Measurements from ENCODE around the gene GAB2. TPM values are rescaled to one million over a fixed set of nuclear protein-coding genes. Genes with fewer than 3 reads are reported as not detected.
A peak's percentile ranks its signal among the peaks of the same experiment; 100 is the strongest.

GAB2 gene
- total RNA-seq, 5 donors from 2014 or later (not counting 1 experiment from before 2014, with no cell fraction given) = 5.4 to 17.2 (median 8.8) TPM

DNA sequence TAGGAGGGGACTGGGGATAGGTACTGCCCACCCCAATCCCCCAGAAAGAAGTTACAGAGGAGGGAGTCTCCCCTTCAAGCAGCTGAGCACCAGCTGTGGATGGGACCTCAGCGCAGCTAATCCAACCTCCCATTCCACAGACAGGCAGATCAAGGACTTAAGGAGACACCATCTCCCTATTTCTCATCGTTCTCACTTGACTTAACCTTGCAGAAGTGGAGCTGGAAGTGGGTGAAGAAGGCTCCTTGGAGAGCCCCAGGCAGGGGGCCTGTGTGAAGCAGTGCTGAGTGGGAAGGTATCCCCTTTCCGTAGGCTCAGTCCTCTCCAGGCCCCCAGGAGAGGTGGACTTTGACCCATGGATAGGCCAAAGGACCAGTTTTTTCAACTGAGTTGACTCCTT, 201.6 kb downstream of the GAB2 start:
- H3K9me3 Mint-ChIP-seq = no peaks in the 10 kb centered on the region
- Histone ChIP-seq H3K27me3 (replicated peaks in 1 of 2; ENCODE audit: control insufficient read depth in 2 of 2, extremely low read depth in 1 of 2, insufficient read depth in 2 of 2, low read length in 1 of 2) (no peaks in the 10 kb centered on the region), H3K27ac (ENCODE audit: low read length) (no peak overlapping the region), H3K4me3 (ENCODE audit: control insufficient read depth in 1 of 2, extremely low read depth in 1 of 2, low read length in 1 of 2) (no peak overlapping the region), H3K4me1 (ENCODE audit: control insufficient read depth in 1 of 2, extremely low read depth in 1 of 2, insufficient read depth in 2 of 2, low read length in 2 of 2) (peaks cover 0 to 5% of the 10 kb centered on the region in 2 experiments), H3K36me3 (ENCODE audit: control insufficient read depth in 2 of 2, extremely low read depth in 1 of 2, insufficient read depth in 1 of 2, low read length in 1 of 2) (peaks cover 0 to 9% of the 10 kb centered on the region in 2 donors), H3K9me3 (no peaks in the 10 kb centered on the region)
- ChIA-PET POLR2A (no interaction called here), CTCF (interaction anchor here in 1 of 2 donors (0.6 kb wide), 1 partner anchor 168 kb away, joined by 3 read pairs; no protein-coding TSS in a partner anchor)
- ATAC-seq (replicated peaks in 1 of 4) (no peak), DNase-seq (no peak)
- H3K27ac Mint-ChIP-seq = no peak overlapping the region
- peaks cover 47% of the 10 kb centered on the region for H3K36me3 Mint-ChIP-seq
- H3K4me1 Mint-ChIP-seq = peaks cover 10 to 38% (median 14%) of the 10 kb centered on the region in 3 donors
- no peaks in the 10 kb centered on the region for H3K27me3 Mint-ChIP-seq
- 100% methylated on average over 1 of the region's 3 CpGs for WGBS (ENCODE audit: insufficient coverage)
- no peak overlapping the region for H3K4me3 Mint-ChIP-seq

DNA sequence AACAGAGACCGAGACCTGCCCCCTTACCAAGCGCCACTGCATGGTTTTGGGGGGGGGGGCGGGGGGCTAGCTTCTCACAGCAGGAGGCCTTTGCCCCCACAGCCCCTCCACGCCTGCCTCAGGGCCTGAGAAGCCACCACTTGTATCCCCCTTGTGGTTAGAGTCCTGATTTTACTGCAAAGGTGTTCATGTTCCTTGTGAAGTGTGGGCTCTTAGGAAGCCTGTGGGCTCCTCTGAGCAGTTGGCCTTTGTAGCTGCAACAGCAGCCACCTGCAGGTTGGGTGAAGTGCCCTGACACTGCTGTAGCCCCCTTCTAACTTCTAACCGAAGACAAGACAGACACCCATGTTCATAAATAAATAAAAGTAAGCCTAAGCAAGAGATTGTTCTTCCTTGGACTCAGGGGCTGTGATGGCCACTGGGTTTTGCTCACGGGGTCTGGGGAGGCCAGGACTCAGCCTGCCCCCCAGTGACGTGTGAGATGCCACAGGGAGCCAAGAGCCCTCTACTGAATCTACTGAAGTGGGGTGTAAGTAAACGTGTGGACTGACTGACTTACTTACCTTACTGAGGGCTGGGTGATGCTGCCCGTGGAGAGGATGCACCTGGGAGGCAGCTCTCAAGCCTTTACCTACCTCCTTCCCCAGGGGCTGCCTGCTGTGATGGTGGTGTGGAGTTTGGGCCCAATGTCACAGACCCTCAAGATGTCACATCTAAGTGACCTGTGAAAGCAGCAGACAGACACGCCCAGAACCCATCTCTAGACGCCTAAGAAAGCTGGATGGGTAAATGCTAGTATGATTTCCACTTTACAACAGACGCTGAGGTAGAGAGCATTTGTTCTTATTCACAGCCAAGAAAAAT, 203.1 kb downstream of the GAB2 start:
- Mint-ChIP-seq H3K27me3 (no peaks in the 10 kb centered on the region), H3K36me3 (peaks cover 55% of the 10 kb centered on the region), H3K4me3 (no peak overlapping the region), H3K4me1 (peaks cover 11 to 36% (median 14%) of the 10 kb centered on the region in 3 donors), H3K27ac (no peak overlapping the region), H3K9me3 (no peaks in the 10 kb centered on the region)
- ATAC-seq (replicated peaks in 1 of 4) = no peak
- Histone ChIP-seq H3K4me1 (ENCODE audit: control insufficient read depth in 1 of 2, extremely low read depth in 1 of 2, insufficient read depth in 2 of 2, low read length in 2 of 2) (peaks cover 0 to 5% of the 10 kb centered on the region in 2 experiments), H3K27me3 (replicated peaks in 1 of 2; ENCODE audit: control insufficient read depth in 2 of 2, extremely low read depth in 1 of 2, insufficient read depth in 2 of 2, low read length in 1 of 2) (no peaks in the 10 kb centered on the region), H3K4me3 (ENCODE audit: control insufficient read depth in 1 of 2, extremely low read depth in 1 of 2, low read length in 1 of 2) (no peak overlapping the region), H3K9me3 (no peaks in the 10 kb centered on the region), H3K27ac (ENCODE audit: low read length) (no peak overlapping the region), H3K36me3 (ENCODE audit: control insufficient read depth in 2 of 2, extremely low read depth in 1 of 2, insufficient read depth in 1 of 2, low read length in 1 of 2) (peaks cover under 1 to 21% of the 10 kb centered on the region in 2 donors)
- ChIA-PET POLR2A (interaction anchor here in 1 of 2 donors (0.6 kb wide), 1 partner anchor 27 kb away, joined by 4 read pairs; no protein-coding TSS in a partner anchor), CTCF (no interaction called here)
- peak in 1 of 35 experiments; percentile 5 for DNase-seq
- WGBS (ENCODE audit: insufficient coverage) = no CpG with 5 or more reads among the region's 12 CpGs

DNA sequence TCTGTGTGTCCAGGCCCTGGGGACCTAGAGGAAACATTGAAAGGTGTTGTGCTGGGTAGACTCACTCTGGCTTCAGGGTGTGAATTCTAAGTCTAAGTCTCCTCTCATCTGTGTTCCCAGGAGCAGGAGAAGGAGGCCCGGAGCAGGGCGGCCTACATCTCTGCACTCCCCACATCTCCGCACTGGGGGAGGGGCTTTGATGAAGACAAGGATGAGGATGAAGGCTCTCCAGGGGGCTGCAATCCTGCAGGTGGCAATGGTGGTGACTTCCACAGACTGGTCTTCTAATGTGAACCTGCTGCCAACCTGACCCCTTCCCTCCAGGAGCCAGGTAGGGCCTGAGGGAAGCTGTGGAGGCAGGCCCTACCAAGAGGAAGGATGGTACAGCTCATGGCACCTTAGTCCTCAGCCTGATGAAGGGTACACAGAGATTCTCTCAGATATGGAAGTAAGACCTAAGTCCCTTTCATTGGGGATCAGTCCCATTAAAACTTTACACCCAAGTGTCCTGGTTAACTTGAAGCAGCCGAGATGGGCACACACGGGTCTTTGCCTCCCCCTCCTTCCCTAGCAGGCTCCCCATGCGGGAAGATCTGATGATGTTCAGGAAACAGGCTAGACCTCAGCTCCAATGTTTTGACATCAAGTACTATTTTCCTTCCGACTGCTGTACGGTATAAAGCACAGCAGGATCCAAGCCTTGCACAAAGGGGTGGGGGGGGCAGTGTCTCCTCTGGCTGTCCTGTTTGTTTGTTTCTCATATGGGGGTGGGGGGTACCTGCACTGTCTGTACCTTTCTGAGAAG, 203.9 kb downstream of the GAB2 start:
- Histone ChIP-seq H3K4me3 (ENCODE audit: control insufficient read depth in 1 of 2, extremely low read depth in 1 of 2, low read length in 1 of 2) (no peak overlapping the region), H3K27ac (ENCODE audit: low read length) (no peak overlapping the region), H3K9me3 (no peaks in the 10 kb centered on the region), H3K36me3 (ENCODE audit: control insufficient read depth in 2 of 2, extremely low read depth in 1 of 2, insufficient read depth in 1 of 2, low read length in 1 of 2) (peaks cover 3 to 24% of the 10 kb centered on the region in 2 donors), H3K27me3 (replicated peaks in 1 of 2; ENCODE audit: control insufficient read depth in 2 of 2, extremely low read depth in 1 of 2, insufficient read depth in 2 of 2, low read length in 1 of 2) (no peaks in the 10 kb centered on the region), H3K4me1 (ENCODE audit: control insufficient read depth in 1 of 2, extremely low read depth in 1 of 2, insufficient read depth in 2 of 2, low read length in 2 of 2) (peaks cover 0 to 5% of the 10 kb centered on the region in 2 experiments)
- Mint-ChIP-seq H3K4me3 (no peak overlapping the region), H3K9me3 (no peaks in the 10 kb centered on the region), H3K27me3 (no peaks in the 10 kb centered on the region), H3K36me3 (peaks cover 64% of the 10 kb centered on the region), H3K4me1 (peaks cover 11 to 38% (median 14%) of the 10 kb centered on the region in 3 donors), H3K27ac (no peak overlapping the region)
- POLR2A ChIA-PET = interaction anchor here in 1 of 2 donors (0.6 kb wide), 1 partner anchor 28 kb away, joined by 4 read pairs; no protein-coding TSS in a partner anchor
- CTCF ChIA-PET = no interaction called here
- DNase-seq (peak in 1 of 35 experiments; percentile 15), ATAC-seq (replicated peaks in 1 of 4) (no peak)
- WGBS (ENCODE audit: insufficient coverage) = no CpG with 5 or more reads among the region's 8 CpGs

DNA sequence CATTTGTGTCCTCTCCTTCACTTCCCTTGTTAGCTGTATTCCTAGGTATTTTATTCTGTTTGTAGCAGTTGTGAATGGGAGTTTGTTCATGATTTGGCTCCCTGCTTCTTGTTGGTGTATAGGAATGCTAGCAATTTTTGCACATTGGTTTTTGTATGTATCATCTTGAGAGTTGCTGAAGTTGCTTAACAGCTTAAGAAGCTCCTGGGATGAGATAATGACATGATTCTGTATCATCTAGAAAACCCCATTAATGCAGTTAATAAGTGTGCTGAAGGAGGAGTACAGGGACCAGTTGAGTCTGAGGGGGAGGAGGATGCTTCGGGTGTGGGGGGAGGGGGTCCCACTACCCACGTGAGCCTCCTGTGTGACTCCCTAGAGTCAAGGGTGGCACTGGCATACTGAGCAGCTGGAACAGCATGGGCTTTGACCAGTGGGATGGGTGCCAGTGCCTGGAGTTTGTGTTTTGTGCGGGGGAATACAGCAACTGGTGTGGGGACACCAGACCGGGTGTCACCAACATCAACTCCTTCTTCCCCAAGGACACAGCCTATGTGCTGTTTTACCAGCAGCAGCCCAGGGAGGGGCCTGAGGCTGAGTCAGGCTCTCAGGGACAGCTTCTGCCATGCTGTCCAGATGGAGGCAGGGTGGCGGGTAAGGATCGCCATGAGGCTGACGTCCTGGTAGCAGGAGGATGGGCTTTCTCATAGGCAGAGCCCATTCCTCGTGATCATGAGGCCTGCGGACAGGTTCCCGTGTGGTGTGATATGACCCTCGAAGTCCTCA, 204.8 kb downstream of the GAB2 start:
- ChIA-PET POLR2A (no interaction called here), CTCF (no interaction called here)
- Histone ChIP-seq H3K4me3 (ENCODE audit: control insufficient read depth in 1 of 2, extremely low read depth in 1 of 2, low read length in 1 of 2) (no peak overlapping the region), H3K36me3 (ENCODE audit: control insufficient read depth in 2 of 2, extremely low read depth in 1 of 2, insufficient read depth in 1 of 2, low read length in 1 of 2) (peaks cover 6 to 24% of the 10 kb centered on the region in 2 donors), H3K27me3 (replicated peaks in 1 of 2; ENCODE audit: control insufficient read depth in 2 of 2, extremely low read depth in 1 of 2, insufficient read depth in 2 of 2, low read length in 1 of 2) (no peaks in the 10 kb centered on the region), H3K4me1 (ENCODE audit: control insufficient read depth in 1 of 2, extremely low read depth in 1 of 2, insufficient read depth in 2 of 2, low read length in 2 of 2) (peaks cover 0 to 5% of the 10 kb centered on the region in 2 experiments), H3K27ac (ENCODE audit: low read length) (no peak overlapping the region), H3K9me3 (no peaks in the 10 kb centered on the region)
- ATAC-seq (replicated peaks in 1 of 4) (no peak), DNase-seq (peak in 1 of 35 experiments; percentile 5)
- Mint-ChIP-seq H3K4me3 (no peak overlapping the region), H3K9me3 (no peaks in the 10 kb centered on the region), H3K36me3 (peaks cover 64% of the 10 kb centered on the region), H3K27me3 (no peaks in the 10 kb centered on the region), H3K27ac (no peak overlapping the region), H3K4me1 (peaks cover 11 to 38% (median 14%) of the 10 kb centered on the region in 3 donors)
- WGBS (ENCODE audit: insufficient coverage) = 87% methylated on average over 7 of the region's 11 CpGs

DNA sequence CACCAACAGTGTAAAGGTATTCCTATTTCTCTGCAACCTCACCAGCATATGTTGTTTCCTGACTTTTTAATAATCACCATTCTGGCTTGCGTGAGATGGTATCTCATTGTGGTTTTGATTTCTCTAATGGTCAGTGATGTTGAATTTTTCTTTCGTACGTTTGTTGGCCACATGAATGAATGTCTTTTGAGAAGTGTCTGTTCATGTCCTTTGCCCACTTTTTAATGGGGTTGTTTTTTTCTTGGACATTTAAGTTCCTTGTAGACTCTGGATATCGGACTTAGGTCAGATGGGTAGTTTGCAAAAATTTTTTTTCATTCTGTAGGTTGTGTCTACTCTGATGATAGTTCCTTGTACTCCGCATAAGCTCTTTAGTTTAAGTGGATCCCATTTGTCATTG, 206.1 kb downstream of the GAB2 start:
- Histone ChIP-seq H3K27ac (ENCODE audit: low read length) (no peak overlapping the region), H3K9me3 (no peaks in the 10 kb centered on the region), H3K27me3 (replicated peaks in 1 of 2; ENCODE audit: control insufficient read depth in 2 of 2, extremely low read depth in 1 of 2, insufficient read depth in 2 of 2, low read length in 1 of 2) (no peaks in the 10 kb centered on the region), H3K4me1 (ENCODE audit: control insufficient read depth in 1 of 2, extremely low read depth in 1 of 2, insufficient read depth in 2 of 2, low read length in 2 of 2) (peaks cover 0 to 5% of the 10 kb centered on the region in 2 experiments), H3K4me3 (ENCODE audit: control insufficient read depth in 1 of 2, extremely low read depth in 1 of 2, low read length in 1 of 2) (no peak overlapping the region), H3K36me3 (ENCODE audit: control insufficient read depth in 2 of 2, extremely low read depth in 1 of 2, insufficient read depth in 1 of 2, low read length in 1 of 2) (peaks cover 10 to 29% of the 10 kb centered on the region in 2 donors)
- DNase-seq (no peak), ATAC-seq (replicated peaks in 1 of 4) (no peak)
- no peak overlapping the region for H3K27ac Mint-ChIP-seq
- ChIA-PET POLR2A (no interaction called here), CTCF (no interaction called here)
- 92% methylated on average over 2 of the region's 5 CpGs for WGBS (ENCODE audit: insufficient coverage)
- no peak overlapping the region for H3K4me3 Mint-ChIP-seq
- H3K4me1 Mint-ChIP-seq = peaks cover 12 to 33% (median 15%) of the 10 kb centered on the region in 3 donors
- H3K27me3 Mint-ChIP-seq = no peaks in the 10 kb centered on the region
- H3K36me3 Mint-ChIP-seq = peaks cover 57% of the 10 kb centered on the region
- H3K9me3 Mint-ChIP-seq = no peaks in the 10 kb centered on the region

All from T-cell (primary cell).